HG03025 (cell line): ENCODE results near the gene CCNB1.
"Not testable (repeated sequence)": the region's sequence is repeated elsewhere in the genome, so short reads cannot be mapped to it uniquely, and the experiment has no call there.

Source experiments
- ATAC-seq: cut with Tn5 transposase; IDR thresholded peaks from one replicate; pipeline ENCODE4 v1.9.1; 2021; ENCODE audit warnings: mild to moderate bottlenecking, moderate library complexity; ENCODE audit not compliant: unreplicated experiment, low FRiP score

CCNB1 gene

GRCh38 chr5:69166686-69167492 lies at the start of gene CCNB1:
TSS of gene CCNB1 (plus strand) at chr5:69167150. CDS start at chr5:69167263, 113 bp downstream.
- ATAC-seq: peak; percentile 99

- no peak for ATAC-seq
These were observed 37.5 kb upstream of the CCNB1 start for GRCh38 chr5:69129413-69129812.

DNA sequence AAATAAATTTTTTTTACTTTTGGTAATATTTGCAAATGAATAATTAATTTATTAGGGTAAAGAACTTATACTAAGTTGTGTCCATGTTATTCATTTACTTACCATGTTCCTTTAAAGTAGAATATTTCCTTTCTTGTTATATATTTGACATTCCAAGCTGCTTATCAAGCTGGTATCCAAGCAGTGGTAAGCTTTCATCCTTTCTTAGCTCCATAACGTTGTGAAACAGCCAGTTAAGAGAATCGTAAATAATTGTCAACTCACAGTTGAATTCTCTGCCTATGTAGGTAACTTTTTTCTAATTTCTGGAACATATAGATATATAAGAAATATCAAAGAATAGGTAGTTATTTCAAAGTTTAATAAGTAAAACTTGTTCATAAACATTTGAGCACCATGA lies 36.7 kb upstream of the CCNB1 start:
- no peak for ATAC-seq

GRCh38 chr5:69131304-69131703 lies 35.6 kb upstream of the CCNB1 start:
- ATAC-seq: no peak

- ATAC-seq: no peak
These were observed 32.8 kb upstream of the CCNB1 start for GRCh38 chr5:69134126-69134525.

DNA sequence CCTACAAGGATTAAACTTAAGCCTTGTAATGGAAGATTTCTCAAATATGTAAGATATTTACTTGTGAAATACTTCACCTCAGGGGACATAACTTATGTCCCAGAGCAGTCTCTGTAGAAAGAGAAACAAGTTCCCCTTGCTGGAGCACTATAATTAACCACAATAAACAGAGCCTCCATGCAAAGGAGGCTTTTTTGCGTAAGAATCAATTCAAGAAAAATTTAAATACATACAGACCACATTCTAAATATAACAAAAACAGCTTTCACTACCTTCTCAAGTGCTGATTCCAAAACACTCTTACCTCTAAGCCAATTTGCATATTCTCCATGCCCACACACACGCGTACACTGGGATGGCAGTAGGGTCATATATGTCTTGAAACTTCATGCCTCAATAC lies 30.7 kb upstream of the CCNB1 start:
- ATAC-seq: peak; percentile 95

DNA sequence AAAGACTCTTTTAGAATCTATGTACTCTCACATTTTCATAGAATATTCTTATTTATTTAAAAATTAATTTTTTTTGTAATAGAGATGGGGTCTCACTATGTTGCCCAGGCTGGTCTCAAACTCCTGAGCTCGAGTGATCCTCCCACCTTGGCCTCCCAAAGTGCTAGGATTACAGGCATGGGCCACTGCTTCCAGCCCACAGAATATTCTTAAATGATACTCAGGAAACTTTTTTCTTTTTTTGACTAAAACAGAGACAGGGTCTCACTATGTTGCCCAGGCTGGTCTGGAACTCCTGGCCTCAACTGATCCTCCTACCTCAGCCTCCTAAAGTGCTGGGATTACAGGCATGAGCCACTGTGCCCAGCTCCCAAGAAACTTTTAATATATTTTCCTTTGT lies 29.7 kb upstream of the CCNB1 start:
- ATAC-seq: not testable (repeated sequence)

GRCh38 chr5:69137807-69138206 lies 29.1 kb upstream of the CCNB1 start:
- no peak for ATAC-seq

DNA sequence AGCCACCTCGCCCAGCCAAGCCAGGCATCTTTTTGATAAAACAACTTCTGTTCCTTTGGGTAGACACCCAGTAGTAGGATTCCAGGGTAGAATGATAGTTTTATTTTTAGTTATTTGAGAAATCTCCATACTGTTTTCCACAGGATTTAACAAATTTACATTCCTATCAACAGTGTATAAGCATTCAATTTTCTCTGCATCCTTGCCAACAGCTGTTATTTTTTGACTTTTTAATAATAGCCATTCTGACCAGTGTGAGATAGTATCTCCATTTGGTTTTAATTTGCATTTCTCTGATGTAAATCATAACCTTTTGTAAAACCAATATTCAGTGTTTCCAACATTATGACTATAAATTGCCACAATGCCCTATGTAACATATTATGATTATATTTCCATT lies 28.2 kb upstream of the CCNB1 start:
- no peak for ATAC-seq

- ATAC-seq: not testable (repeated sequence)
These were observed 26.7 kb upstream of the CCNB1 start for GRCh38 chr5:69140239-69140638.

DNA sequence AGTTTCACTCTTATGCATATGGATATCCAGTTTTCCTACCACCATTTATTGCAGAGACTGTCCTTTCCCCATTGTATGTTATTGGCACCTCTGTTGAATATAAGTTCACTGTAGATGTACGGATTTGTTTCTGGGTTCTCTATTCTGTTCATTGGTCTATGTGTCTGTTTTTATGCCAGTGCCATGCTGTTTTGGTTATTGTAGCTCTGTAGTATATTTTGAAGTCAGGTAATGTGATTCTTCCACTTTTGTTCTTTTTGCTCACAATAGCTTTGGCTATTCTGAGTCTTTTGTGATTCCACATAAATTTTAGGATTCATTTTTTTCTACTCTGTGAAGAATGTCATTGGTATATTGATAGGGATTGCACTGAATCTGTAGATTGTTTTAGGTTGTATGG lies 26.1 kb upstream of the CCNB1 start:
- ATAC-seq: no peak

DNA sequence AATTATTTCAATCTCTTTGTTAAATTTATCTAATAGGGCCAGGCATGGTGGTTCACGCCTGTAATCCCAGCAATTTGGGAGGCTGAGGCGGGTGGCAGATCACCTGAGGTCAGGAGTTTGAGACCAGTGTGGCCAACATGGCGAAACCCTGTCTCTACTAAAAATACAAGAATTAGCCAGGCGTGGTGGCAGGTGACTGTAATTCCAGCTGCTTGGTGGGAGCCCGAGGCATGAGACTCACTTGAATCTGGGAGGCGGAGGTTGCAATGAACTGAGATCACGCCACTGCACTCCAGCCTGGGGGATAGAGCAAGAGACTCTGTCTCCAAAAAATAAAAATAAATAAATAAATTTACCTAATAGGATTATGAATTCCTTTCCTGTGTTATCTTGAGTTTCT lies 18.4 kb upstream of the CCNB1 start:
- ATAC-seq: not testable (repeated sequence)

DNA sequence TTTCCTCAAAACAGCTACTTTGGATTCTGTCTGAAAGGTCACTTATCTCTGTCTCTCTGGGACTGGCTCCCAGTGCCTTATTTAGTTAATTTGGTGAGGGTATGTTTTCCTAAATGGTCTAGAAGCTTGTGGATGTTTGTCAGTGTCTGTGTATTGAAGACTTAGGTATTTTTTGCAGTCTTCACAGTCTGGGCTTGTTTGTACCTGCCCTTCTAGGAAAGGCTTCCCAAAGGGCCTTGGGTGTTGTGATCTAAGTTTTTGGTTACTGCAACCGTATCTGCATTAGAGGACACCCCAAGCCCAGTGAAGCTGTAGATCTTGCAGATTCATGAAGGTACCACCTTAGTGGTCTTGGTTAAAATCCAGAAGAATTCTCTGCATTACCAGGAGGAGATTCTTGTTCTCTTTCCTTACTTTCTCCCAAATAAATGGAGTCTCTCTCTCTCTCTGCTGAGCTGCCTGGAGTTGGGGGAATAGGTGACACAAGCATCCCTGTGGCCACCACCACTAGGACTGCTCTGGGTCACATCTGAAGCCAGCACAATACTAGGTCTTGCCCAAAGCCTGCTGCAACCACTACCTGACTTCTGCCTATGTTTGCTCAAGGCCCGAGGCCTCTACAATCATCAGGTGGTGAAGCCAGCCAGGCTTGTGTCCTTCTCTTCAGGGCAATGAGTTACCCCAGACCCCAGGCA lies 17.8 kb upstream of the CCNB1 start:
- no peak for ATAC-seq

DNA sequence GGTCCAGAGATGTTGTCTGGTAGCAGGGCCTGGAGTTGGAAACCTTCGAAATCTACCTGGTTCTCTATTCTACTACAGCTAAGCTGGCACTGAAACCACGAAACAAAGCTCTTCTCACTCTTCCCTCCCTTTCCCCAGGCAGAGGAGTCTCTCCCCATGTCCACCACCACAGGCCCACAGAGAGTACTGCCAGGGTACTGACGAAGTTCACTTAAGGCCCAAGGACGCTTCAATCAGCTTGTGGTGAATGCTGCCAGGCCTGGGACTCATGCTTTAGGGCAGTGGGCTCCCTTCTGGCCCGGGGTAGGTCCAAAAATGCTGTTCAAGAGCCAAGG lies 17.3 kb upstream of the CCNB1 start:
- ATAC-seq: no peak

DNA sequence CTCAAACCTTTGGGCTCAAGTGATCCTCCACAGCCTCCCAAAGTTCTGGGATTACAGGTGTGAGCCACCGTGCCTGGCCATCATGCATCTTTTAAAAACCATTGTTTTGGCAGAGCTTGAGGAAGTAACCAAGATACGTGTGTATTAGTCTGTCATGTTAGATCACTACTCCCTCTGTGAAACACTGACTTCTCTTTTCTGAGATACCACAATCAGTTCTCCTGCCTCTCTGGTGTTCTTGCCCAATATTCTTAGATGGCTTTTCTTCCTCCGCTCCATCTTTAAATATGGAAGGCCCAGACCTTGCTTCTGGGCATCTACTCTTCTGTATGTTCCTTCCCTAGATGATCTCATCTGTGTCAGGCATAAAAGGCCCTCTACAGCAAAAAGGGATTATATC lies 14.2 kb upstream of the CCNB1 start:
- no peak for ATAC-seq

- no peak for ATAC-seq
These were observed 10.5 kb upstream of the CCNB1 start for GRCh38 chr5:69156456-69156855.

- ATAC-seq: no peak
These were observed 8.9 kb upstream of the CCNB1 start for GRCh38 chr5:69158039-69158438.

DNA sequence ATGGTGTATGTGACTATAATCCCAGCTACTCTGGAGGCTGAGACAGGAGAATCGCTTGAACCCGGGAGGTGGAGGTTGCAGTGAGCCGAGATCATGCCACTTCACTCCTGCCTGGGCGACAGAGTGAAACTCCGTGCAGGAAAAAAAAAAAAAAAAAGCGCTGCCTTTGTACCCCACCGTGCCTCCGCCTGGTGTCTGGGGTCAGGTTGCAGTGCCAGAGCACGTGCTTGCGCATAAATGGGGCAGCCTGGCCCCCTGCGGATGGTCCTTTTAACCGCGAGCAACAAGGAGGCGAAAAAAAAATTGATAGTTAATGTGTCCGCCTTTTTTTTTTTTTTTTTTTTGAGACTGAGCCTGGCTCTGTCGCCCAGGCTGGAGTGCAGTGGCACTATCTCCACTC lies 6.3 kb upstream of the CCNB1 start:
- ATAC-seq: no peak

DNA sequence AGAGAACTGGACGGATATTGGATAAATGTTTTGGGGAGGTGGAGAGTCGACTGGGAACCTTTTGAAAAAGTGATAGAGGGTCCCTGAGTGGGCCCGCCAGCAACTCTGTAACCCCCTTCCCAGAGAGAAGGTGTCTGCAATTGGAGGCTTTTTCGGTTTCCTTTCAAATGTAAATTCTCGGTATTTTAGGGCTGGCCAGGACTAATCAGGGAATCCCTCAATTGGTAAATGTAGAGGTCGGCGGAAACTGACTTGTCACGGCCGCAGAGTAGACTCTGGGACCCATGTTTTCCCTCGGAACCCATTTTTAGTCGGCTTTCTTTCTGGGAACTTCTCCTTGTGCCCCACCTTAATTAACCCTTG lies 524 bp downstream of the CCNB1 start:
- ATAC-seq: no peak

GRCh38 chr5:69167929-69168328 lies 979 bp downstream of the CCNB1 start:
- no peak for ATAC-seq

- ATAC-seq: no peak
These were observed 3.5 kb downstream of the CCNB1 start for GRCh38 chr5:69170495-69170894.

DNA sequence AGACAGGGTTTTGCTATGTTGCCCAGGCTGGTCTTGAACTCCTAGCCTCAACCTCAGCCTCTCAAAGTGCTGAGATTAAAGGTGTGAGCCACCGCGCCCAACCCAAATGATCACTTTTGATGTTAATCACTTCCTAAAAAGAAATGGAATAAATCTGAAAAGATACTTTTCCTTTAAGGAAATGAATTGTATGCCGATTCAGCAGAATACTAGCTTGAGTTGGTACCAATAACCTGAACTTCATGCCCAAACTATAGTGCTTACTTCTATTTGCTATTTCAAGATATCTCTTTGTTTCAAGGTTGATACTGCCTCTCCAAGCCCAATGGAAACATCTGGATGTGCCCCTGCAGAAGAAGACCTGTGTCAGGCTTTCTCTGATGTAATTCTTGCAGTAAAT lies 4.0 kb downstream of the CCNB1 start:
- ATAC-seq: no peak
